GM13976 (cell line): ENCODE measurements around the gene ACVR1.
"Not testable (repeated sequence)": the region's sequence is repeated elsewhere in the genome, so short reads cannot be mapped to it uniquely, and the experiment has no call there.

Source experiments
- DNase-seq: peaks from one replicate; pipeline ENCODE4 v3.0.0; 2012; ENCODE audit warnings: low spot score
- in situ Hi-C: fragments of 300-500 bp; cut with MboI; formaldehyde crosslinking; loops from one replicate; pipeline ENCODE4 v1.12.0; 2022; ENCODE audit warnings: low sequenced_read_pairs, mixed read lengths, inconsistent platforms; ENCODE audit not compliant: unreplicated experiment
- TF ChIP-seq, protein P1 (sequence below): IDR thresholded peaks from 2 replicates; pipeline ENCODE4 v1.5.1; 2012; ENCODE audit warnings: borderline replicate concordance, mild to moderate bottlenecking; ENCODE audit not compliant: insufficient read depth; ENCODE audit errors: extremely low read depth, missing control alignments, control extremely low read depth

Gene ACVR1

DNA sequence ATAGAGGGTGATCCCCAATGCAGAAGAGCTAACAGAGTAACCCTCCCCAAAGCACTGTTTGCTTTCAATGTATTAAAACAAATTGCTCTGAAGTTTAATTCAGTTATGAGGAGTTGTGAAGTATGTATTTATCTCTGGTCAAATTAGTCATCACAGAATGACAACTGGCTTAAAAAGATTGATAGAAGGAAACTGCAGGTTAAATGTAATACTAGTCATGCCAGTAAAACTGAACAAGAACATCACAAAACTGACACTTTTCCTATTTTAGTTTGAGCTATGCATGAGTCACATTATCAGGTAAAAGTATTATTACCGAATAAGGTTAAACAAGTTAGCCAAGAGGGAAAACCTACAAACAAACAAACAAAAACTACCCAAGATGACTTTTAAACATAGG is 148.4 kb downstream of the ACVR1 start:
- TF ChIP-seq, protein P1, sequence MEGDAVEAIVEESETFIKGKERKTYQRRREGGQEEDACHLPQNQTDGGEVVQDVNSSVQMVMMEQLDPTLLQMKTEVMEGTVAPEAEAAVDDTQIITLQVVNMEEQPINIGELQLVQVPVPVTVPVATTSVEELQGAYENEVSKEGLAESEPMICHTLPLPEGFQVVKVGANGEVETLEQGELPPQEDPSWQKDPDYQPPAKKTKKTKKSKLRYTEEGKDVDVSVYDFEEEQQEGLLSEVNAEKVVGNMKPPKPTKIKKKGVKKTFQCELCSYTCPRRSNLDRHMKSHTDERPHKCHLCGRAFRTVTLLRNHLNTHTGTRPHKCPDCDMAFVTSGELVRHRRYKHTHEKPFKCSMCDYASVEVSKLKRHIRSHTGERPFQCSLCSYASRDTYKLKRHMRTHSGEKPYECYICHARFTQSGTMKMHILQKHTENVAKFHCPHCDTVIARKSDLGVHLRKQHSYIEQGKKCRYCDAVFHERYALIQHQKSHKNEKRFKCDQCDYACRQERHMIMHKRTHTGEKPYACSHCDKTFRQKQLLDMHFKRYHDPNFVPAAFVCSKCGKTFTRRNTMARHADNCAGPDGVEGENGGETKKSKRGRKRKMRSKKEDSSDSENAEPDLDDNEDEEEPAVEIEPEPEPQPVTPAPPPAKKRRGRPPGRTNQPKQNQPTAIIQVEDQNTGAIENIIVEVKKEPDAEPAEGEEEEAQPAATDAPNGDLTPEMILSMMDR, result no peak
- no peak for DNase-seq
- in situ Hi-C loops, result no loop called here

DNA sequence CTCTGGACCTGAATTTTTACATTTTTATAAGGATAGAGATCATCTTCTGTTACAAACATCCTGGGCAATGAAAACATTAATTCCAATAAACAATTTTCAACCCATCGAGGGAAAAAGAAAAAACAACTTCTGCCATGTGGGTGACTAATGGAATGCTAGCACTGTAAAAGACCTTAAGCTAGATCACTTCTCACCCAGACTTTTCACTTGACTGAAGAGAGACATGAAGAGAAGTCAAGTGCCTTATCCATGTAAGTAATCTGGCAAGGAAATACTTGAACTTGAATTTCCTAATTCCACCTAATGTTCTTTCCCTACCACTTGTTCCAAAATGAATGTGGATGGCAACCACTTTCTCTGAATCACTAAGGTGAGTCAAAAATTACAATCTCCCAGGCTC is 149.2 kb downstream of the ACVR1 start:
- in situ Hi-C loops, result no loop called here
- TF ChIP-seq, protein P1, result no peak
- DNase-seq, result no peak

DNA sequence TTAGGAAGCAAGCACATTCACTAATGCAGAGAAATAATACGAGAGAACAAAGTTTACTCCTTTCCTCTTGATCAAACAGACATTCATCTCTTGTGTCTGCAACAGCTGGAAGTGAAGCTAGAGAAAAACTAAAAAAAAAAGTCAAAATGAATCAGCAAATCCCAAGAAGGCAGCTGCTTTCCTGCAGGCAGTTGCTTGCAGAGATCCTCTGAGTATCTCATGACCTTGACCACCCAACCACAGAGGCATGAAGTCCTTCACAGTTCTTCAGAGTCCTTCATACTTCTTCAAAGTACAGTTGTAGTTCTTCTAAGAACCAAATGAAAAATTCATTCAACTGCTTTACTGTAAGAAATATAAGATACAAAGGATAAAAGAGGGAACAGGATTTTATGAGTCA is 150.3 kb downstream of the ACVR1 start:
- TF ChIP-seq, protein P1, result no peak
- in situ Hi-C loops, result no loop called here
- DNase-seq, result no peak

DNA sequence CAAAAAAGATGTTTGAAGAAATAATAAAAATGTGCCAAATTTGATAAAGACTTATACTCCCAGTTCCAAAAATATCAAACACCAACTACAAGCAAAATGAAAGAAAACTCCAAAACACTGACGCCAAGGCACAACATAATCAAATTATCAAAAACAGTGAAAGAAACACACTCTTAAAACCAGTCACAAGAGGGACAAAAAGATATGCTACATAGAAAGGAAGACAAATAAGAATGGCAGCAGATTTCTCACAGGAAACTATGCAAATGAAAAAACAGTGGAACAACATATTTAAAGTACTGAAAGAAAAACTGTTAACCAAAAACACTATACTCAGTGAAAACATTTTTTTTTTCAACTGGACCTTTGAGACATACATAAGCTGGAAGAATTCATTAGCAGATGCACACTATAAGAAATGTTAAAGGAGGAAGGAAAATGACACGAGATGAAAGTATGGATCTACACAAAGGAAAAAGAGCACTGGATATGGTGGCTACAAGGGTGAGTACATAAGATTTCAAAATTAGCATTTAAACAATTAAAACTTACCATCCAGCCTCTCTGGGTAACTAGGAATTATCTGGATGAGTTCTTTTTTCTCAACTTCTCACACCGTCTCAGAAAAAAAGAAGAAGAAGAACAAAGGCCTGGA is 153.4 kb downstream of the ACVR1 start:
- no peak for DNase-seq
- TF ChIP-seq, protein P1, result no peak
- in situ Hi-C loops, result no loop called here

DNA sequence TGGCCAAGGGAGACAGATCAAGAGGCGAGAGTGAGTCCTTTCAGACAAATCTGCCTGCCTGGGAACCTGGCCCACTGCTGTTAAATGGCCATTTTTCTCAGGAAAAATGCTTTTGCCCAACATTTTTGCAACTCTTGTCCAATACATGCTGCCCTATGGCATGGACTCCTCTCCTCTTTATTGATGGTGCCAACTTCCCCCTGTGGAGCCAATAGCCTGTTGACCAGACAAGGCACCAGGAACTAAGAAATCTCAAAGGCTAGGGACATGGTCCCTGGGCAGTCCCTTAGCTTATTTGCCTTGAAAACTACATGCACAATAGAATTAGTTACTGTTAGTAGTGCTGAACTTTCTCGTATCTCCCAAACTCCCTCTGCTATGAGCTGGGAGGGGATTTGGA is 155.6 kb downstream of the ACVR1 start:
- DNase-seq, result no peak
- in situ Hi-C loops, result no loop called here
- TF ChIP-seq, protein P1, result no peak

DNA sequence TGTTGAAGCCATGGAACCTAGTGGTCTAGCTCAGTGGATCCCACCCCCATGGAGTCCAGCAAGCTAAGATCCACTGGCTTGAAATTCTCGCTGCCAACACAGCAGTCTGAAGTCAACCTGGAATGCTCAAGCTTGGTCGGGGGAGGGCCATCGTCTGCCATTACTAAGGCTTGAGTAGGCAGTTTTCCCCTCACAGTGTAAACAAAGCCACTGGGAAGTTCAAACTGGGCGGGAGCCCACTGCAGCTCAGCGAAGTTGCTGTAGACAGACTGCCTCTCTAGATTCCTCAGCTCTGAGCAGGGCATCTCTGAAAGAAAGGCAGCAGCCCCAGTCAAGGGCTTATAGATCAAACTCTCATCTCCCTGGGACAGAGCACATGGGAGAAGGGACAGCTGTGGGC is 171.5 kb downstream of the ACVR1 start:
- in situ Hi-C loops, DNase-seq: not testable (repeated sequence)

DNA sequence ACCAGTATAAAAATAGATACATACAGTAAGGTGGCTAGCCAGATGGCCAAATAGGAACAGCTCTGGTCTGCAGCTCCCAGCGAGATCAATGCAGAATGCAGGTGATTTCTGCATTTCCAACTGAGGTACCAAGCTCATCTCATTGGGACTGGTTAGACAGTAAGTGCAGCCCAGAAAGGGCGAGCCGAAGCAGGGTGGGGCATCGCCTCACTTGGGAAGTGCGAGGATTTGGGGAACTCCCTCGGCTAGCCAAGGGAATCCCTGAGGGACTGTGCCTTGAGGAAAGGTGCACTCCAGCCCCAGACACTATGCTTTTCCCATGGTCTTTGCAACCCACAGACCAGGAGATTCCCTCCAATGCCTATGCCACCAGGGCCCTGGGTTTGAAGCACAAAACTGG is 172.0 kb downstream of the ACVR1 start:
- DNase-seq, in situ Hi-C loops: not testable (repeated sequence)

DNA sequence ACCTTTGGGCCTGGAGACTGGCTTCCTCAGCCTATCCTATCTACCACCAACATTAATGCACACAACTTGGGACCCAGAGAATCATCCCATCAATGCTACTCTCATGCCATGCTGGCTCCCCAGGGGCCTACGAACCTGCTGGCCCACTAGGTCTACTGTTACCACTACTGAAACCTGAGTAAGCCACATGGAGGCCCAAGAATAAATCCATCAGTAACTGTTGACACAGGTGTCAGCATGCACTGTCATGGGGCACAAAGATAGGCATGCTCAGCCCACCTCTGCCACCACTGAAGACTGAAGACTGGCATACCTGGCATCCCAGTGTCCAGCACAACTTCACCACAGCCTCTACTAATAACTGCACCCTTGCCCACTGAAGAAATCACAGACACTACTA is 176.3 kb downstream of the ACVR1 start:
- in situ Hi-C loops, result no loop called here
- TF ChIP-seq, protein P1, result no peak
- no peak for DNase-seq
